HG03565 (cell line): ENCODE data around the gene FAM120C.

Experiments
- ATAC-seq: cut with Tn5 transposase; IDR thresholded peaks from one replicate; pipeline ENCODE4 v1.9.1; 2021; ENCODE audit warnings: mild to moderate bottlenecking, moderate library complexity; ENCODE audit not compliant: unreplicated experiment

The FAM120C gene, protein sequence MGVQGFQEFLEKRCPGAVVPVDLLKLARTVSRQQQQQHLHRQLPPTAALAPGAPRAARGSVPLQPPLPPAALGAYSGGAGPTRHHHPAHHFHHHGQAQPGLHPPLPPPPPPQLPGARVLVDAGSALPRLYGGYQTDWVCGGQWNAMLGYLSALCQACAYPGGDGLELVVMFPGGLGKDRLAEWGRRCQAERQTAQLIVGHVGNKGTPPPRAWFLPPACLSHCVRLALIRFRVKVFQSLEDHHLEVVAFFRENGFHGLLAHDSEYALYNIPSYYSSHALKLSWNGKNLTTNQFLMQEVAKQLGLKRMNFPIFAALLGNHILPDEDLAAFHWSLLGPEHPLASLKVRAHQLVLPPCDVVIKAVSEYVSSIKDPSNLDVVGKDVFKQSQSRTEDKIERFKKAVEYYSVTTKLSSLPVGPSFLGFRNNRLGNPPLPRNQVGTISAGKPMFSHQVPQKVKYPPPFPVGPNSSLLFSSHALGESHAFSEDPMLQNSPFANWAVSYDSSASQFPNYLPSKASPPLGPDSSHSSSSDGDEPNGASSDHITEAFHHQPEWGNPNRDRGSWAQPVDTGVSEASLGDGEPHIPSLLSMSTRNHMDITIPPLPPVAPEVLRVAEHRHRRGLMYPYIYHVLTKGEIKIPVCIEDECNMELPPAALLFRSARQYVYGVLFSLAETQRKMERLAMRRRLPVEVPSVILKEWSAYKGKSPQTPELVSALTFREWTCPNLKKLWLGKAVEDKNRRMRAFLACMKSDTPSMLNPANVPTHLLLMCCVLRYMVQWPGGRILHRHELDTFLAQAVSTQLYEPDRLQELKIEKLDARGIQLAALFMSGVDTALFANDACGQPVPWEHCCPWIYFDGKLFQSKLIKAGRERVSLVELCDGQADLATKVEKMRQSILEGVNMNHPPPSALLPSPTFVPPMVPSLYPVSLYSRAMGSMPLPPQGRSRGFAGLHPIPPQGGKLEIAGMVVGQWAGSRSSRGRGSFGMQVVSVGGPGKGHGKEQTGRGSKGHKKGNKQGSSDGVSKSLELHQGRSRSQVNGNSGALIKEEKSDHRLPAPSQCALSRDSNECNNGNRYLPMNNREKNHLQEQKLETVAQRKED

DNA sequence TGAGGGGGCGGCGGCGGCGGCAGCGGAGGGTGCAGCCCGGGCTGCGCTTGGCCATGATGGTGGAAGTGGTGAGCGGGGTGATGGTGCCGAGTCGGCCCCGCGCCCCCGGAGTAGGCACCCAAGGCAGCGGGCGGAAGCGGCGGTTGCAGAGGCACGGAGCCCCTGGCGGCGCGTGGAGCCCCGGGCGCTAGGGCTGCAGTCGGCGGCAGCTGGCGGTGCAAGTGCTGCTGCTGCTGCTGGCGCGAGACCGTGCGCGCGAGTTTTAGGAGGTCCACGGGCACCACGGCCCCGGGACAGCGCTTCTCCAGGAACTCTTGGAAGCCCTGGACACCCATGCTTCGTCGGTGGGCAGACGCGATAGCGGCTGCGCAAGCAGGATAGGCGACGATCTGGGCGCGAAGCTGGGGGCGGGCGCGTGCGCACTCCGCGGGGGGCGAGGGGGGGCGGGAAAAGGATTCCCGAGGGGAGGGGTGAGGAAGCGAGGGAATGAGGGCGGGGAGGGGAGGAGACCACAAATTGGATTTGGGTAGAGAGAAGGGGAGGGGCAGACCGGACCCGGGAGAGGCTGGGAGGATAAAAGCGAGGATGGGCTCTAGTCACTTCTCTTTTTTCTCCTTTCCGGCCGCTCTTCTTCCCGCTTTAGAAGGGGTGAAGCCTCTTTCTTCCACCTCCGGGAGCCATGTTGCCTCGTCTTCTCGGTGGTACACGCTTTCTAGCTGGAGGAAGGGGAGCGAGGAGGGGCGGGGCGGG lies at the start of gene FAM120C:
Gene FAM120C, minus strand, starts transcription at position 391 of the 750 bp plus-strand sequence. Its CDS starts 56 bp downstream, at position 335.
- peak; percentile 23 for ATAC-seq

DNA sequence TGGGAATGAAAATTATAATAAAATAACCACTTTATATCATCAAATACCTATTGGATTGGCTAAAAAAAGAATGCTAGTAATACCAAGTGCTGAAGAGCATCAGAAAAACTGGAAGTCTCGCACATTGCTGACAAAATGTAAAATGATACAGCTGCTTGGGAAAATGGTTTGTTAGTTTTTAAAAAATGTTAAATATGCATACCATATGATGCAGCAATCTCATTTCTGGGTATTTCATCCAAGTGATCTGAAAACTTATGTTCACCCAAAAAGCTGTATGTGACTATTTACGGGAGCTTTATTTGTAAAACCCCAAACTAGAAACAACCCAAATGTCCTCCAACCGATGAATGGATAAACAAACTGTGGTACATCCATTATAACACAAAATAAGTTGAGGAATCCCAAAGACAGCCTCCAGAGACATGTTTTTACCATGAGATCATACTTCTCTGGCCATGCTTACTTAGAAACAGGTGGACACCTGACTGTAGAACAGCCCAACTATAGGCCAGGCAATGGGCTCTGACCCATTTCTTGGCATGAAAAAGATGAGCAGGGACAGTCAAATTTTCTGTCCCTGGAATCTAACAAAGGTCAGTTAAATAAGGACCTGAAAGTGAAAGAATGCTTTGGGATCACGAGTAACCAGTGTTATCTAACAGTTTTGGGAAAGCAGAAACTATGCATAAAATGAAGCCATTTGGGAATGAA lies 47.5 kb upstream of the FAM120C start:
- ATAC-seq: no peak

DNA sequence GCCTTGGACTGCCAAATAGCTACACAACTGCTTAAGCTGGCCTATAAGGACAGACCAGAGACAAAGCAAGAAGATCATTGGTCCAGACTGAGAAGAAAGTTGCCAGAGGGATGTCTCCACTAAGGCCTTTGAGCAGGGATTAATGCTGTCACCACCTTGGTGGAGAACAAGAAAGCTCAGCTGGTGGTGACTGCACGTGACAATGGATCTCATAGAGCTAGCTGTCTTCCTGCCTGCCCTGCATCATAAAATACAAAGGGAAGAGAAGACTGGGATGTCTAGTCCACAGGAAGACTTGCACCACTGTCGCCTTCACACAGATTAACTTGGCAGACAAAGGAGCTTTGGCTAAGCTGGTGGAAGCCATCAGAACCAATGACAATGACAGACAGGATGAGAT lies 40.5 kb upstream of the FAM120C start:
- ATAC-seq: no peak

DNA sequence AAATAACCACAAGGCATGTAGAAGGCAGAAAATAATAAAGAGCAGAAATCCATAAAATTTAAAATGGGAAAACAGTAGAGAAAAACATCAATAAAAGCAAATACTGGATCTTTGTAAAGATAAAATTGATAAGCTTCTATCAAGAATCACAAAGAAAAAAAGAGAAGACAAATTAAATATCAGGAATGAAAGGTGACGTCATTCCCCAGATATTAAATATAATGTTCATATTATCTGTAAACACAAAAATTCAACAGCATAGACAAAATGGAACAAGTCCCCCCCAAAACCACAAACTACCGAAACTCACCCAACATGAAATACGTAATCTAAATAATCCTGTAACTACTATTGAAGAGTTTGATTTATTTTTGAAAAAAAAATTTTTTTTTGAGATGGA lies 30.5 kb upstream of the FAM120C start:
- ATAC-seq: no peak

DNA sequence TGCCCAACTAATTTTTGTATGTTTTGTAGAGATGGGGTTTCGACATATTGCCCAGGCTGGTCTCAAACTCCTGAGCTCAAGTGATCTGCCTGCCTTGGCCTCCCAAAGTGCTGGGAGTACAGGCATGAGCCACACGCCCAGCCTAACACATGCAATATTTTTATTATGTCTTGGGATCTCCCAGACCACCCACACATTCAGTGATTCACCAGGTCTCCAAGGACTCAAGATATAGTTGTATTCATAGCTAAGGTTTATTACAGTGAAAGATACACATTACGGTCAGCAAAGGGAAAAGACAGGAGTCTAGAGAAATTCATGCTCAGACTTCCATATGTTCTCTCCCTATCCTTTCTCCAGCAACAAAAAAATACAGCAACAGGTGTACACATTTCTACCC lies 25.5 kb upstream of the FAM120C start:
- no peak for ATAC-seq

DNA sequence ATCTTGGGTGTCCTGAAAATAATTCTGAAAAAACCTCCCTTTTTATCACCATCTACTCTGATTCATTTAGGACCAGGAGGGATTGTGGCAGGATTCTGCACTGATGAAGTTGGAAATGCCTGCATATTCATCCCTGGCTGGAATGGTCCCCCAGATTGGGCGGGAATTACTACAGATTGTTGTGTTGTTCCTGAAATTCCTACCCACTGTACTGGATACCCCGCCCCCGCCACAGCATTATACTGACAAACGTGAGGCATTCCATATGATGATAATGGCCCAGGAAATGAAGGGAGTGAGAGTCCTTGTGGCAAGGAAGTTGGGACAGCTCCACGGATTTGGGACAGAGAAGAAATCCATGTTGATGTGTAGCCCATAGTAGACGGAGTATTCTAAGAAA lies 15.2 kb upstream of the FAM120C start:
- no peak for ATAC-seq

DNA sequence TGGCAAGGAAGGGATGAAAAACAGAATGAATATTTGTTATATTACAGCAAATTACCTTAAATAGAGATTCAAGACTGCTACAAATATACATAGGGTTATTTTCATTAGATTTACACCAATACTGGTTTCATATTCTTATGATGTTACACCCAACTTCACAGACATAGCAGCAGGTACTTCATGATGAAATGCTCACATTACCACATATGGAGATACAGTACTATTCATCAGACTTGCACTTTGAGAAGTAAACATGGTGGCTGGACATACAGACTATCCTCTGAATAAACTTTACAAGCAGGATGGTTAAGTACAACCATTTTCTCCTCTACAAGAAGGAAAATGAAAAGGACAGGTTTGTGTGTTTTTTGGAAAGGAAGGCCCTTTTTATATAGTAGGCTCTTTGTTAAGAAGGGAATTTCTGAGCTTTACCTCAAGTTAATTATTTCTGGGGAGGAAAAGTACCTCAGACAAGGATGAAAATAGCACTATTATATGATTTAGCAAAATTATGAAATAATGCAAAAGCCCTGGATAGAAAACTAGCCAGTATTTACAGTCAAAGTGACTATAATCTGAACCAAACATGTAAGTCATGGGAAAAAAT lies 12.0 kb upstream of the FAM120C start:
- no peak for ATAC-seq

DNA sequence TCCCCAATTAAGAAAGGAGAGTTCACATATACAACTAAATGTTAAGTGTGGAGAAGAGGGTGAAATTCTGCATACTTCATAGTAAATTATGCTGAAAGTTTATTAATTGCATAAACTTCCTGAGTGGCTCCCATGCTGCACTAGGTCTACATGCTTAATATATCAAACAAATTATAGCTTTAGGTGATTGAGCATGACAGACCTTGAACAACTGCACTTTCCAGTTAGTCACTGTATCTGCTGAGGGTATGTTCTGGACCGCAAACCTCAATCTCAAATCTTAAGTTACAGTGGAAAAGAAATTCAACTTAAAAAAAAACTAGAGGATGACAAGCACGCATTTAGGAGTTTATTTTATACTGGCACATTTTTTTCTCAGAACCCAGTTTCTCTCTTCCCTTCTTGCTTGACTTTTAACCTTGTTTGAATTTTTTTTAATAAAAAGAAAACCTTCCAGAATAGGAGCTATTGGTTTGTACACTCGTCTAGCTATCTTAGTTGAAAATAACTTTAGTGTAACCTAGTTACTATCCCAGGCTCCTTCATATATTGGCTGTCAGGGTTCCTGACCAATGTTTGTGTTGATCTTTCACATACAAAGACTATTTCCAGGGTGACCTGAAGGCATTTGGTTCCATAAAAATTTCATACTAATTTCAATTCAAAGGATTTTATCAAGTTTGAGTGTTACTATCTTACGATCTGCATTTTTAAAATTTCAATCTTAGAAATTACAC lies 10.2 kb upstream of the FAM120C start:
- ATAC-seq: no peak

DNA sequence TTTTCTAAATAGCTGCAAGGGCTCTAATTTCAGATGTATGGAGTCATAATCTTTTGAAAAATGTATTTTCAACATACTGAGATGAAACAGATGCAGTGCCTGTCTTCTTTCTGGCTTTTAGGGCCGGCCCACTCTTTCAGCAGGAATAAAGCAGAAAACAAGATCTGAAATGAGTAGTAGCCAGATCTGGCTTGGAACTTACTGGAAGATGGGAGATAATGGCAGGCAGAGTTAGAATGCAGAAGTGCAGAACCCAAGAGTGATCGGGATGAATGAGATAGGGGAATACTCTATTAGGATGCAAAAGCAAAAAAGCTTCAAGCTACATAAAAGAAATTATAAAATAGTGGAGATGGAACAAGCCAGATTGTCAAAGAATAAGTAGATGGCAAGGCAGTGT lies 1.4 kb upstream of the FAM120C start:
- ATAC-seq: no peak

DNA sequence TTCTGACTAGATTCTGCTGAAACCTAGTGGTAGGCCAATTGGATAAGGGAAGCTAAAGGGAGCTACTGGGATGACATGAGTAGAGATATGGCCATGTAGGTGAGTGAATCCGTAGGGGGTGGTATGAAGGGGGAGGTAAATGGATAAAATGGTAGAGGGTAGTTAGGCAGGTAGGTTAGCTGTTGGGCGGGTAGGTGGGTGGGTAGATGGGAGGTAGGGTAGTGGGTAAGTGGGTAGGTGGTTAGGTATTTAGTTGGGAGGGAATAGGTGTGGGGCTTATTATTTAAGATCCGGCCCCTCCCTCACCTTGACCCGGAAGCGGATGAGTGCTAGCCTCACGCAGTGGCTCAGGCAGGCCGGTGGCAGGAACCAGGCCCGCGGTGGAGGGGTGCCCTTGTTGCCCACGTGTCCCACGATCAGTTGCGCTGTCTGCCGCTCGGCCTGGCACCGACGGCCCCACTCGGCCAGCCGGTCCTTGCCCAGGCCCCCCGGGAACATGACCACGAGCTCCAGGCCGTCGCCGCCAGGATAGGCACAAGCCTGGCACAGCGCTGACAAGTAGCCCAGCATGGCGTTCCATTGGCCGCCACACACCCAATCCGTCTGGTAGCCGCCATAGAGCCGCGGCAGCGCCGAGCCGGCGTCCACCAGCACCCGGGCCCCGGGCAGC lies 725 bp downstream of the FAM120C start:
- peak; percentile 34 for ATAC-seq

DNA sequence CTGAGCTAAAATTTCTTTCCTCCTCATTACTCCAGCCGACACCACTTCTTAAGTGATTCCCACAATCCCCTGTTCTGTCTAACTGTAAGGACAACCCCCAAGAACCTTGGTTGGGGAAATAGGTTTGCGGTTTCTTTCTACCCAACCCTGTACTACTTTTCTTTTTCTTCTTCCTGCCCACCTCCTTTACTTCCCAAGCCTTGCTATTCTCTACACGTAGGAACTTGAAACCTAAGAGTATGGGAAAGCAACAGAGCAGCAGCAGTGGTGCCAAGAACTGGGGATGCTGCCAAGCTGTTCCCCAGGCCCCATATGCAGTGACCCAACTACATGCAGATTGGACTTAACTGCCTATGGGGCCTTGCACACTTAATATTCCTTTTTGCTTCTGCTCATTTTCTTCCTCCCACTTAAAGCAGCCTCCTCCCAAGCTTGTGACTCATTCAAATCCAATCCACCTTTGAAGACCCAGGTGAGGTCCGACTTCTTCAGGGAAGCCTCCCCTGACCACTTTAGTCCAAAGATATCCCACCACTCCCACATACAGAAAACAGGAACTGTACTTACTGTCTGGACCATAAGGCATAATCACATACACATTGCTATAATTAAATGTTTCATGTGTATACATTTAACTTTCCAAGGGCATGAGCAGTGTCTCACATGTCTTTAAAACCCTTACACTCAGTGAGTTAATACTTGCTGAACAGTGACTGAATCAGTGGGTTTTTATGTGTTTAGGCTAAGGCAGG lies 1.7 kb downstream of the FAM120C start:
- no peak for ATAC-seq

DNA sequence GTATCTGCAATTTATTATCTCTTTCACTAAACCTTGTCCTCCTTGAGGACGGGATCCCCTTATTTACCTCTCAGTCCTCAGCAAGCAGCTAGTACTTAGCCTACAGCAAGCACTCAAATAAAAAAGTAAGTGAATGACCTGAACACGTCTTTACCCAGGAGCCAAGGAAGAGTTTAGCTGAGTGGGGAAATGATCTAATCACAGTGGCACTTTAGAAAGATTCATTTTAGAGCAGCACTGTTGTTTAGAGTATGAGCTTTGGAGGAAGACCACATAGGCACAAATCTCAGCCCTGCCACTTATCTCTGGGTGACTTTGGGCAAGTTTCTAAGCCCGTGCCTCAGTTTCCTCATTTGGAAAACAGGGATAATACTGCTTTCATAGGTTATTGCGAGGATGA lies 2.7 kb downstream of the FAM120C start:
- ATAC-seq: no peak

DNA sequence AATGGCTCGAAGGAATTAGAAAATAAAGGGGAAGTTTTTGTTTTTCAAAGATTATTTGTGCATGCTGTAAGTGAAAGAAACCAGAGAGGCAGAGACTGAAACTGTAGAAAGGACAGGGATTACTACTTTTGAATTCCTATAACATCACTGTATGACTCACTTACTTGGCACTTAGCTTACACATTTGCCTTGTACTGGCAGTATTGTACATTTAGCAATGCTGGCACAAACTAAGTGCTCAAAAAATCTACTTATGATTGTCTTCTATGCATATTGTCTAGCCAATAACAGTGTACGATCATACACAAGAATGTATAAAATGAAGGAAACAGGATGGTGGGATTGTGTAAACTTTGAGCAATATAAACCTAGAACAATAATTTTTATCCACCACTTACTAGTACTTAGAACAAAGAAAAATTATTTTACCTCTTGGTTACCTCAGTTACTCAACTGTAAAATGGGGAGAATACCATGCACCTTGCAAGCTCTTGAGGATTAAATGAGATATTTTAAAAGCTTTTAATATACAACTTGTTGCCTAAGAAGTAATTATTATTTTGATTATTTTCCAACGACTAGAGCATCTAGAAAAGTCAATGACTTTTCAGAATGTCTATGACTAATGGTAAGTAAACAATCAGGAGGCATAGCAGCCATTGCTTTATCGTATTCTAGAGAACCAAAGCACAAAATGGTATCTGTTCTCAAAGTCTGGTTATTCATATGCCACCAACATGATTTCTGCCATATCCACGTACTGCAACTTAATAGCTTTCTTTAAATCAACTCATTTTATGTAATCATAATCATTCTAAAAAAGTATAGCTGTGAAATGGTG lies 4.7 kb downstream of the FAM120C start:
- peak; percentile 34 for ATAC-seq

DNA sequence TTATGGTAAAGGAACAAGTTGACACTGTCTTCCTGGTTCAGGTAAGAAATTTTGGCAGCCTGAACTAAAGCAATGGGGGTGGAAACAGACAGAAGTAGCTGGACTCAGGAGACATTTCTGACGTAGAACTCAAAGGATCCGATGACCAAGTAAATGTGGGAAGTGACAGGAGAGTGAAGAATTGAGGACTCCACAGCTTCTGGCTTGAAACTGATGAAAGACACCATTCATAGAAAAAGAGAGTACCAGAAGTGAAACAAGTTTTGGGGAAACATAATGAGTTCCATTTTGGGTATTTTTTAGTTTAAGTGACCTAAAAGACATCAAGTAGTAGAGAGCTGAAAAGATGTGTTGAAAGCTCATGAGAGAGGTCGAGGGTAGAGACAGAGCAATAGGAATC lies 5.7 kb downstream of the FAM120C start:
- ATAC-seq: no peak

DNA sequence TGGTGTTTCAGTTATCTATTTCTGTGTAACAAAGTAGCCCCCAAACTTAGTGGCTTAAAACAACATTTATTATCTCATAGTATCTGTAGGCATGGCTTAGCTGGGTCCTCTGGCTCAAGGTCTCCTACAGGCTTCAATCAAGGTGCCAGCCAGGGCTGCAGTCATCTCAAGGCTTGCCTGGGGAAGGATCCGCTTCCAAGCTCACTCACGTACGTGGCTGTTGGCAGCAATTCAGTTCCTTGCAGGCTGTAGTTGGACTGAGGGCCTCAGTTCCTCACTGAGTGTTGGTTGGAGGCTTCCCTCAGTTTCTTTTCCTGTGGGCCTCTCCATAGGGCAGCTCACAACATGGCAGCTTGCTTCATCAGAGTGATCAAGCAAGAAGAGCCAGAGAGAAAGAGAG lies 9.3 kb downstream of the FAM120C start:
- ATAC-seq: no peak

DNA sequence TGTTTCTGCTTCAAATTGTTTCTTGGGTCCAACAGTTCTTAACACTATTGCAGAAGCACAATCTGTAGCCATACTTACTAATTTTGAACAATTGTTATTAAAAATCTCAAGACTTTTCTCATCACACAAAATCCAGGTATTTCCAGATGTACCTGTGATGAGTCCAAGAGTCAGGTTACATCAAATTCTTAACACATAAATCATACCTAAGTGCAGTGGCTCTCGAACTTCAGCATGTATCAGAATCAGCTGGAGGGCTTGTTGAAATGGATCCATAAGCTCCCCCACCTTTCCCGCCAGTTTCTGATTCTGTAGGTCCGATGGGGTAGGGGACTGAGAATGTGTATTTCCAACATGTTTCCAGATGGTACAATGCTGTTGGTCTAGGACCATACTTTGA lies 10.6 kb downstream of the FAM120C start:
- ATAC-seq: no peak
